Adrenal gland (tissue), 12 donors: Measurements from ENCODE around the gene ATP6V0D1. TPM values are rescaled to one million over a fixed set of nuclear protein-coding genes. Genes with fewer than 3 reads are reported as not detected.
A peak's percentile ranks its signal among the peaks of the same experiment; 100 is the strongest.

ENCODE experiments used
- DNase-seq, 7 donors: peaks; one replicate each; pipeline ENCODE4 v3.0.0-alpha.2; 2019 to 2020
- H3K27ac ChIP-seq, 5 donors: fragments of 200-600 bp; sonication (generic) in 4 of 5; 1 replicate in 3 of 5; 2 replicates in 2 of 5; pipeline versions ENCODE4 v1.5.1 to v1.8.0; 2016 to 2020; ENCODE audit warnings: mild to moderate bottlenecking in 1 of 5
- H3K27me3 ChIP-seq: fragments of 200-600 bp; 2 replicates; pipeline ENCODE4 v1.8.0; 2021
- H3K36me3 ChIP-seq, 2 donors: fragments of 200-600 bp; replicated peaks in 1 of 2; 1 replicate in 1 of 2; 2 replicates in 1 of 2; pipeline versions ENCODE4 v1.5.1 to v1.8.0; 2018 to 2022
- H3K4me1 ChIP-seq, 2 donors: fragments of 200-600 bp; replicated peaks in 1 of 2; 1 replicate in 1 of 2; 2 replicates in 1 of 2; pipeline versions ENCODE4 v1.5.1 to v1.8.0; 2018 to 2021
- H3K4me3 ChIP-seq, 4 donors: fragments of 200-600 bp; sonication (generic) in 3 of 4; one replicate each; pipeline ENCODE4 v1.5.1; 2016 to 2018
- H3K9me3 ChIP-seq, 3 donors: fragments of 200-600 bp; sonication (generic) in 1 of 3; replicated peaks in 1 of 3; 1 replicate in 2 of 3; 2 replicates in 1 of 3; pipeline versions ENCODE4 v1.5.1 to v1.8.0; 2016 to 2021
- POLR2A ChIP-seq, 2 donors: fragments of 450-650 bp; IDR thresholded peaks; one replicate each; pipeline ENCODE4 v1.6.1; 2017; ENCODE audit warnings: antibody characterized with exemption in 2 of 2, mild to moderate bottlenecking in 2 of 2, moderate library complexity in 1 of 2
- WGBS, 4 donors: extraction: QIAGEN DNeasy Blood & Tissue Kit in 2 of 4; methylation state at CpG; one replicate each; pipeline versions ENCODE4 v1.1.5 to v1.1.7; 2013 to 2017; 5-methylcytosine and 5-hydroxymethylcytosine counted together
- intact Hi-C, 2 donors: fragments of 100-400 bp; cut with DNase I; formaldehyde crosslinking; loops; one replicate each; pipeline versions ENCODE4 v1.14.1 to v1.15.0; 2022 to 2023
- polyA plus RNA-seq, 3 donors: library from polyadenylated mRNA; stranded (reverse); fragments of 200-250 nt in 2 of 3; fragments of 350-450 nt in 1 of 3; fragmentation: Illumina TruSeq in 1 of 3; extraction: RNeasy Lipid Tissue Mini Kit (QIAGEN cat#74804) in 1 of 3; gene quantifications; one replicate each; pipeline ENCODE4 v1.2.3, GENCODE V29; 2013 to 2014
- total RNA-seq, 9 donors: library from RNA; depleted of rRNA in 4 of 9; stranded (reverse); fragments of >200 nt in 4 of 9; fragments of 120-200 nt in 1 of 9; fragmentation: NEBNext Ultra II Directional in 1 of 9; extraction: Animal tissue kit (Norgen Biotek cat#: 25700) in 1 of 9; gene quantifications; one replicate each; pipeline versions ENCODE4 v1.1.0 to v1.2.4, GENCODE V29; 2013 to 2023
- TF ChIP-seq, protein P1 (sequence below), 6 experiments: fragments of 450-650 bp in 4 of 6; fragments of 200-600 bp in 2 of 6; sonication (generic) in 1 of 6; IDR thresholded peaks; 1 replicate in 5 of 6; 2 replicates in 1 of 6; pipeline versions ENCODE4 v1.5.1 to v1.8.0; 2016 to 2021; ENCODE audit warnings: antibody characterized with exemption in 6 of 6, mild to moderate bottlenecking in 2 of 6, moderate library complexity in 1 of 6
- donor health status: healthy with polysubstance abuse.
- donor health status: Bipolar disorder and iron deficiency.
- donor health status: DM: yes; HTN: yes; CAD: no.
- donor health status: DM: no; HTN: no; CAD: no.
- donor health status: DM: no; HTN: no; CAD: no.
- donor health status: DM: yes; HTN: yes; CAD: no.

ATP6V0D1 gene
- total and polyA plus RNA-seq, 12 donors = 24.1 to 244 (median 144) TPM

GRCh38 chr16:67444259-67445125 is 36.5 kb downstream of the ATP6V0D1 start:
- peaks cover 67 to 76% of the 10 kb centered on the region in 2 donors for H3K4me1 ChIP-seq
- no peak for TF ChIP-seq POLR2A (IDR thresholded peaks at IDR 0.05)
- TF ChIP-seq, protein P1, sequence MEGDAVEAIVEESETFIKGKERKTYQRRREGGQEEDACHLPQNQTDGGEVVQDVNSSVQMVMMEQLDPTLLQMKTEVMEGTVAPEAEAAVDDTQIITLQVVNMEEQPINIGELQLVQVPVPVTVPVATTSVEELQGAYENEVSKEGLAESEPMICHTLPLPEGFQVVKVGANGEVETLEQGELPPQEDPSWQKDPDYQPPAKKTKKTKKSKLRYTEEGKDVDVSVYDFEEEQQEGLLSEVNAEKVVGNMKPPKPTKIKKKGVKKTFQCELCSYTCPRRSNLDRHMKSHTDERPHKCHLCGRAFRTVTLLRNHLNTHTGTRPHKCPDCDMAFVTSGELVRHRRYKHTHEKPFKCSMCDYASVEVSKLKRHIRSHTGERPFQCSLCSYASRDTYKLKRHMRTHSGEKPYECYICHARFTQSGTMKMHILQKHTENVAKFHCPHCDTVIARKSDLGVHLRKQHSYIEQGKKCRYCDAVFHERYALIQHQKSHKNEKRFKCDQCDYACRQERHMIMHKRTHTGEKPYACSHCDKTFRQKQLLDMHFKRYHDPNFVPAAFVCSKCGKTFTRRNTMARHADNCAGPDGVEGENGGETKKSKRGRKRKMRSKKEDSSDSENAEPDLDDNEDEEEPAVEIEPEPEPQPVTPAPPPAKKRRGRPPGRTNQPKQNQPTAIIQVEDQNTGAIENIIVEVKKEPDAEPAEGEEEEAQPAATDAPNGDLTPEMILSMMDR (IDR thresholded peaks at IDR 0.05) = no peak
- H3K9me3 ChIP-seq = no peaks in the 10 kb centered on the region
- H3K27me3 ChIP-seq = no peaks in the 10 kb centered on the region
- 81 to 88% (median 83%) methylated on average over 20 to 22 of the region's 22 CpGs for WGBS, 4 donors
- peaks cover 0 to 14% of the 10 kb centered on the region in 2 donors for H3K36me3 ChIP-seq
- no peak for DNase-seq
- intact Hi-C loops = no loop called here
- H3K27ac ChIP-seq = peak overlapping the region in 4 of 5 donors; percentile 53 to 85 (median 76)
- no peak overlapping the region for H3K4me3 ChIP-seq

DNA sequence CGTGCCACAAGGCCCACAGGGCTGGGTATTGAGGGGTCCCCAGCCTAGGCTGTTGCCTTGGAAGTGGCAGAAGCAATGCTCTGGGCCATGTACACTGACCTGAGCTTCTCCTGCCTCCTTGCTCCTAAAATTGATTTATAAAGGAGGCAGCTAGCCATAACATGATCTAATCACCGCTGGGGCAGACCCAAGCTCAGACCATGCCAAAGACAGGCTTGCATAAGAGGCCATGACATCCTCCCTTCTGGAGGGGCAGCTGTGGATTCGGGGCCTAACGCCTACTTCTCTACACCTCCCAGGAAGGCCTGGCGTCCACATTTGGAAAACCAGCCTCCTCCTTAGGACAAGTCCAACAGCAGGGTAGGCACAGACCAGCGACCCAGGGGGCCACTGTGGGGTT is 37.7 kb downstream of the ATP6V0D1 start:
- TF ChIP-seq, protein P1 (IDR thresholded peaks at IDR 0.05) = no peak
- TF ChIP-seq POLR2A (IDR thresholded peaks at IDR 0.05) = peak in 1 of 2 donors; percentile 19
- H3K4me1 ChIP-seq = peaks cover 59 to 67% of the 10 kb centered on the region in 2 donors
- WGBS, 4 donors = 38 to 58% (median 46%) methylated on average over 4 to 6 of the region's 6 CpGs
- peaks cover 0 to 26% of the 10 kb centered on the region in 2 donors for H3K36me3 ChIP-seq
- no peaks in the 10 kb centered on the region for H3K27me3 ChIP-seq
- peak overlapping the region in 4 of 5 donors; percentile 53 to 85 (median 76) for H3K27ac ChIP-seq
- H3K9me3 ChIP-seq = no peaks in the 10 kb centered on the region
- no peak overlapping the region for H3K4me3 ChIP-seq
- peak; percentile 62 to 90 (median 85) for DNase-seq
- intact Hi-C loops = no loop called here

DNA sequence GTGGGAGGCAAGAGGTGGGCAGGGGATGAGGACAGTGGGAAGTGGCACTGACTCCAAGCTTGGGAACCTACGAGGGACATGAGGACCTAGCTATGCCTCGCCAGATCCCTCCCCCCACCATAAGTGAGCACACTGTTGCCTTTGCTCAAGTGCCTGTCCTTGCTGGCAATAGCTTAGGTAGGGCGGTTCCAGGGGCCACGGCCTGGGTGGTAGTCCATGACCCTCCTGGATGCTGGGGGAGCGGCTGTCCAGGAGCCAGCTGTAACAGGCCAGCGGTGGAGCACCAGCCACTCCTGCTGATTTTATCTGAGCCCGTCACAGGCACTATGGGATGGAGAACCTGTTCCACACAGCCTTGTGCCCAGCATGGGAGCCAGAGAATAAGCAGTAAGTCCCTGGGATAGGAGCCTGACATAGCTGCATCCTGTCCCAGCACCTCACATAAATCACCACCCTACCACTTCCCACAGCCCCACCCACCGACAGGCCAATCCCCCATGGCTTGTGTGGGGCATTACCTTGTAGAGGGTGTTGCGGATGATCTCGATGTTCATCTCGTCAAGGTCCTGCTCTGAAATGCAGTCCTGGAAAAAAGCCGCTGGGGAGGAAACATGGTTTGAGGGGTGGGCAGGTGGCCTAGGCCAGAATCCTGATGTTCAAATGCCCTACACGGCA is 38.2 kb downstream of the ATP6V0D1 start:
- Histone ChIP-seq H3K27me3 (no peaks in the 10 kb centered on the region), H3K9me3 (no peaks in the 10 kb centered on the region), H3K27ac (peak overlapping the region in 4 of 5 donors; percentile 53 to 85 (median 76)), H3K4me1 (peaks cover 54 to 63% of the 10 kb centered on the region in 2 donors), H3K36me3 (peaks cover 0 to 32% of the 10 kb centered on the region in 2 donors), H3K4me3 (no peak overlapping the region)
- WGBS, 4 donors = 60 to 71% (median 66%) methylated on average over 1 to 13 of the region's 13 CpGs
- DNase-seq = no peak
- intact Hi-C loops = no loop called here
- TF ChIP-seq POLR2A (IDR thresholded peaks at IDR 0.05) = no peak
- TF ChIP-seq, protein P1 (IDR thresholded peaks at IDR 0.05) = no peak

DNA sequence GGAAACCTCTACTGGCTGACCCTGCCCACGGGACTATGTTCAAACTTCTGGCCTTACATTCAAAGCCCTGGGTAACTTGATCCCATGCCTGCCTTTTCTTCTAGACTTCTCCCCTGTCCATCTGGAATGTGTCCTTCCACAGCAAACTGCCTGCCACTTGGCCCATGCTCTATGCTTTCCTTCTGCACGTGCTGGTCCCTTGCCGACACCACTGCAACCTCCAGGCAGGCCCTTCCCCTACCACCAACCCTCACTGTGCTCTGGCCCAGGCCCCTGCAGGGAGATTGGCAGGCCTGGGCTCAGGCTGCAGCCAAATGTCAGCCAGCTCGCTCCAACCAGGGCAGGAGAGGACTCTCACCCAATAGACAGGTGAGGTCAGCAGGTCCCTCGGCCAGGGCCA is 39.0 kb downstream of the ATP6V0D1 start:
- Histone ChIP-seq H3K36me3 (peaks cover 0 to 40% of the 10 kb centered on the region in 2 donors), H3K27me3 (no peaks in the 10 kb centered on the region), H3K4me3 (no peak overlapping the region), H3K9me3 (no peaks in the 10 kb centered on the region), H3K27ac (peak overlapping the region in 1 of 5 donors; percentile 85), H3K4me1 (peaks cover 46 to 55% of the 10 kb centered on the region in 2 donors)
- intact Hi-C loops = no loop called here
- WGBS, 4 donors = 73 to 83% (median 75%) methylated on average over 5 of the region's 5 CpGs
- no peak for TF ChIP-seq POLR2A (IDR thresholded peaks at IDR 0.05)
- TF ChIP-seq, protein P1 (IDR thresholded peaks at IDR 0.05) = no peak
- no peak for DNase-seq
